ENCODE measurements around the gene NKX6-2.

The NKX6-2 gene

DNA sequence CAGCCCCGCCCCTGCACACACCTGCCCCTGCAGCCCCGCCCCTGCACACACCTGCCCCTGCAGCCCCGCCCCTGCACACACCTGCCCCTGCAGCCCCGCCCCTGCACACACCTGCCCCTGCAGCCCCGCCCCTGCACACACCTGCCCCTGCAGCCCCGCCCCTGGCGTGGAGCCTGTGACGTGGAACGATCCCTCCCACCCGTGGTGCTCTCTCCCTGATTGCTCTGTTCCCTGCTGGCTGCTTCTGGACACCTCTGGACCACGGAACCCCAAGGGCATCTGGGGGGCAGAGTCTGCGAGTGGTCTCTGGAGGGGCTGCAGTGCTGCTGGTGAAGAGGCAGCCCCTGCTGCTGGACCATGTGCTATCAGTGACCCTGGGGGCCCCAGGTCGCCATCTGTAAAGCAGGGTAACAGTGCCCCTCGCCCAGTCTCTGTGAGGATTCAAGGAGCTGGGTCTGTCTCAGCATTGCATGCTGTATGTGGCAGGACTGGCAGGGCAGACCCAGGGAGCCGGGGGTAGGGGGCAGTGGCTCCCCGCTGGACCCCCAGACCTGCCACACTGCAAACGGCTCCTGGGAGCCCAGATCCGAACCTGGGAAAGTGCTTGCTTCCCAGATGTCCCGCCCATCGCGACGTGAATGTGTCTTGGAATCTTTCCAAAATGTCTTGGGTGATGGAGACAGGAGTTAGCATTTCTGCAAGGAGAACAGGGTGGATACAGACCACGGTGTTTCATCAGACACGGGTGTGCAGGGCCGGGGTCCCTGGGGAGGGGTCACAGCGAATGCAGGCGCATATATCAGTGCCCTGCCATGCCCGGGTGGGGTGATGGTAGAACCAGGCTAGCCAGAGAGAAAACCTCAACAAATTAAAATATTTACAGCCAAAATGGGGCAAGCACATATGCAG, 27.9 kb upstream of the NKX6-2 start:
- Histone ChIP-seq H2AFZ (ENCODE audit: low read depth) (no peak overlapping the region), H3K27ac (no peak overlapping the region), H3K27me3 (ENCODE audit: insufficient read depth, low read depth) (peaks cover 54% of the 10 kb centered on the region), H3K79me2 (ENCODE audit: insufficient read depth, low read depth) (no peaks in the 10 kb centered on the region), H3K4me1 (ENCODE audit: low read depth, poor library complexity, severe bottlenecking) (no peaks in the 10 kb centered on the region), H3K36me3 (ENCODE audit: insufficient read depth) (no peaks in the 10 kb centered on the region), H3K4me3 (IDR thresholded peaks at IDR 0.05; ENCODE audit: insufficient read depth, low read depth, low read length) (no peak overlapping the region), H3K9ac (no peak overlapping the region), H3K4me2 (no peak overlapping the region), H4K20me1 (ENCODE audit: insufficient read depth) (no peaks in the 10 kb centered on the region)
- TF ChIP-seq, protein P1, sequence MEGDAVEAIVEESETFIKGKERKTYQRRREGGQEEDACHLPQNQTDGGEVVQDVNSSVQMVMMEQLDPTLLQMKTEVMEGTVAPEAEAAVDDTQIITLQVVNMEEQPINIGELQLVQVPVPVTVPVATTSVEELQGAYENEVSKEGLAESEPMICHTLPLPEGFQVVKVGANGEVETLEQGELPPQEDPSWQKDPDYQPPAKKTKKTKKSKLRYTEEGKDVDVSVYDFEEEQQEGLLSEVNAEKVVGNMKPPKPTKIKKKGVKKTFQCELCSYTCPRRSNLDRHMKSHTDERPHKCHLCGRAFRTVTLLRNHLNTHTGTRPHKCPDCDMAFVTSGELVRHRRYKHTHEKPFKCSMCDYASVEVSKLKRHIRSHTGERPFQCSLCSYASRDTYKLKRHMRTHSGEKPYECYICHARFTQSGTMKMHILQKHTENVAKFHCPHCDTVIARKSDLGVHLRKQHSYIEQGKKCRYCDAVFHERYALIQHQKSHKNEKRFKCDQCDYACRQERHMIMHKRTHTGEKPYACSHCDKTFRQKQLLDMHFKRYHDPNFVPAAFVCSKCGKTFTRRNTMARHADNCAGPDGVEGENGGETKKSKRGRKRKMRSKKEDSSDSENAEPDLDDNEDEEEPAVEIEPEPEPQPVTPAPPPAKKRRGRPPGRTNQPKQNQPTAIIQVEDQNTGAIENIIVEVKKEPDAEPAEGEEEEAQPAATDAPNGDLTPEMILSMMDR (conservative IDR thresholded peaks at IDR 0.05; ENCODE audit: low read depth, low read length): no peak

DNA sequence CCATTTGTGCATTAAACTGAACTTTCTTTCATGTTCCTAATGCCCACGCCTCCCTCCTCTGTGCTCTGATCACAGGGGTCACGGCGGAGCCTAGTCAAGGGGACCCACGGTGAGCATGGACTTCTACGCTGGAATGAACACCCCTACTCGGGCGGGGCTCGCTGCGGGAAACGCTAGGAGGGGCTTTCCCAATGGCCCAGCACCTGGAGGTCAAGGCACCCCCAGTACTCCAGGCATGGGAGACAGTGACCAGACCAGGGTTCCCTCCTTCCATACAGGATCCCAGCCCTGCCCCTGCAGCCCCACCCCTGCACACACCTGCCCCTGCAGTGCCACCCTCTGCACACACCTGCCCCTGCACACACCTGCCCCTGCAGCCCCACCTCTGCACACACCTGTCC, 27.1 kb upstream of the NKX6-2 start:
- no peak overlapping the region for H3K4me3 ChIP-seq (IDR thresholded peaks at IDR 0.05; ENCODE audit: insufficient read depth, low read depth, low read length)
- no peaks in the 10 kb centered on the region for H4K20me1 ChIP-seq (ENCODE audit: insufficient read depth)
- TF ChIP-seq, protein P1 (conservative IDR thresholded peaks at IDR 0.05; ENCODE audit: low read depth, low read length): no peak
- H3K27me3 ChIP-seq (ENCODE audit: insufficient read depth, low read depth): peaks cover 46% of the 10 kb centered on the region
- no peaks in the 10 kb centered on the region for H3K36me3 ChIP-seq (ENCODE audit: insufficient read depth)
- H2AFZ ChIP-seq (ENCODE audit: low read depth): no peak overlapping the region
- no peaks in the 10 kb centered on the region for H3K79me2 ChIP-seq (ENCODE audit: insufficient read depth, low read depth)
- no peak overlapping the region for H3K4me2 ChIP-seq
- no peaks in the 10 kb centered on the region for H3K4me1 ChIP-seq (ENCODE audit: low read depth, poor library complexity, severe bottlenecking)
- H3K9ac ChIP-seq: no peak overlapping the region
- H3K27ac ChIP-seq: no peak overlapping the region

DNA sequence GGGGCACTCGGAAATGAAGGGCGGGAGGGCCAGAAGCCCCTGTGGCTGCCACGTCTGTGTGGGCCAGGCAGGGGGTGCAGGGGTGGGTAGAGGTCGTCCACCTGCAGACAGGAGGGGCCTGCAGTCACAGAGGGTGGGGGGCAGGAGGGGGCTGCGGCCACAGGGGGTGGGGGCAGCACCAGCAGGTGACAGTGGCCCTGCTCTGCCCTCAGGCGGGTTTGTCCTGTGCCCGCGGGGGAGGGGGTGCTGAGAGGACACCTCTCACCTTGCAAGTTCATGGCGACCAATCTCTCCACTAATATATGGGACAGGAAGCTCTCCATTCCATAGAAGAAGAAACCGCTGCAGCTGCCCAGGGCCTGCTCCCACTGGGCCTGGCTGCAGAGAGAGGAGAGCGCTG, 26.6 kb upstream of the NKX6-2 start:
- TF ChIP-seq, protein P1 (conservative IDR thresholded peaks at IDR 0.05; ENCODE audit: low read depth, low read length): no peak
- H3K36me3 ChIP-seq (ENCODE audit: insufficient read depth): no peaks in the 10 kb centered on the region
- no peaks in the 10 kb centered on the region for H4K20me1 ChIP-seq (ENCODE audit: insufficient read depth)
- H3K27ac ChIP-seq: no peak overlapping the region
- no peaks in the 10 kb centered on the region for H3K79me2 ChIP-seq (ENCODE audit: insufficient read depth, low read depth)
- no peak overlapping the region for H2AFZ ChIP-seq (ENCODE audit: low read depth)
- peaks cover 42% of the 10 kb centered on the region for H3K27me3 ChIP-seq (ENCODE audit: insufficient read depth, low read depth)
- no peak overlapping the region for H3K4me3 ChIP-seq (IDR thresholded peaks at IDR 0.05; ENCODE audit: insufficient read depth, low read depth, low read length)
- H3K4me1 ChIP-seq (ENCODE audit: low read depth, poor library complexity, severe bottlenecking): no peaks in the 10 kb centered on the region
- H3K9ac ChIP-seq: no peak overlapping the region
- no peak overlapping the region for H3K4me2 ChIP-seq

DNA sequence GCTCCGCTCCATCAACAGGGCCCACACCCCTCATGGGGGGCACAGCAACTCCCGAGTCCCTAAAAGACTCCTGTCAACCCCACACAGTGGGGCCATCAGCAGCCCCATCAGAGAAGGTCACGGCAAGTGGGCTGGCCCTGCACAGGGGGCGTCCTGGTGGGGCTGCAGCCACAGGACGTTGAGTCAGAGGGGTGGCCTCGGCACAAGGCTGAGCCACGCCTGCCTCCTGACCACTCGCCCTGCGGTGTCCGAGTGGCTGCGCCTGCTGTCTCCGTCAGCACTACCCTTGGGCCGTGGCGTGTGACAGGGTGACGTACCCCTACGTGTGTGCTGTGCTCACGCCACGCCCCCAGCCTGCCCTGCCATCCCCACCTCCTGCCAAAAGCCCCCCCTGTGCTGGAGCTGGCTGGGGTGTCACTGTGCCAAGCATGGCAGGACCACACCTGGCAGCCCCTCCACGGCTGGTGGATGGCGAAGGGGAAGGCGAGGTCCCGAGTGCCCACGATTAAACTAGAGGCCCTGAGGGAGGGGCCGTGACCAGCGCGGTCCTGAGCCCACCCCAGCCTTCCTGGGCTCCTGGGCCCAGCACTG, 26.0 kb upstream of the NKX6-2 start:
- no peaks in the 10 kb centered on the region for H3K79me2 ChIP-seq (ENCODE audit: insufficient read depth, low read depth)
- H3K9ac ChIP-seq: no peak overlapping the region
- no peak overlapping the region for H3K4me3 ChIP-seq (IDR thresholded peaks at IDR 0.05; ENCODE audit: insufficient read depth, low read depth, low read length)
- no peak overlapping the region for H3K4me2 ChIP-seq
- peaks cover 42% of the 10 kb centered on the region for H3K27me3 ChIP-seq (ENCODE audit: insufficient read depth, low read depth)
- H3K4me1 ChIP-seq (ENCODE audit: low read depth, poor library complexity, severe bottlenecking): no peaks in the 10 kb centered on the region
- no peaks in the 10 kb centered on the region for H3K36me3 ChIP-seq (ENCODE audit: insufficient read depth)
- H2AFZ ChIP-seq (ENCODE audit: low read depth): no peak overlapping the region
- TF ChIP-seq, protein P1 (conservative IDR thresholded peaks at IDR 0.05; ENCODE audit: low read depth, low read length): no peak
- no peaks in the 10 kb centered on the region for H4K20me1 ChIP-seq (ENCODE audit: insufficient read depth)
- no peak overlapping the region for H3K27ac ChIP-seq
